Neural cell (in vitro differentiated cells): Measurements from ENCODE around the gene ZRANB3. TPM values are rescaled to one million over a fixed set of nuclear protein-coding genes. Genes with fewer than 3 reads are reported as not detected.

Experiments used
- H2AFZ ChIP-seq: fragments of 200-600, 300-800 bp; sonication (generic), shearing (Covaris generic); 2 replicates; pipeline ENCODE4 v1.6.0; 2014; ENCODE audit warnings: low read depth, mild to moderate bottlenecking, antibody characterized with exemption, low read length, moderate library complexity
- H3F3A ChIP-seq: fragments of 200-600 bp; shearing (Covaris generic); 2 replicates; pipeline ENCODE4 v1.6.1; 2016; ENCODE audit warnings: mild to moderate bottlenecking, moderate library complexity, mixed read lengths, antibody characterized with exemption, low read length; ENCODE audit not compliant: insufficient read depth, poor library complexity, severe bottlenecking
- H3K27ac ChIP-seq: fragments of 200-600, 300-800 bp; sonication (generic), shearing (Covaris generic); 2 replicates; pipeline ENCODE4 v1.5.1; 2014; ENCODE audit warnings: mild to moderate bottlenecking, low read length, moderate library complexity
- H3K27me3 ChIP-seq: fragments of 300-800, 200-600 bp; sonication (generic), shearing (Covaris generic); 2 replicates; pipeline ENCODE4 v1.6.0; 2014; ENCODE audit warnings: mild to moderate bottlenecking, low read depth, low read length, moderate library complexity; ENCODE audit not compliant: insufficient read depth
- H3K36me3 ChIP-seq: fragments of 300-800, 200-600 bp; sonication (generic), shearing (Covaris generic); 2 replicates; pipeline ENCODE4 v1.5.1; 2014; ENCODE audit warnings: mild to moderate bottlenecking, antibody characterized with exemption, low read length, moderate library complexity; ENCODE audit not compliant: insufficient read depth
- H3K4me2 ChIP-seq: fragments of 300-800, 200-600 bp; sonication (generic), shearing (Covaris generic); 2 replicates; pipeline ENCODE4 v1.6.0; 2014; ENCODE audit warnings: mild to moderate bottlenecking, low read length
- H3K4me3 ChIP-seq: fragments of 300-800, 200-600 bp; sonication (generic), shearing (Covaris generic); 2 replicates; pipeline ENCODE4 v1.5.1; 2014; ENCODE audit warnings: mild to moderate bottlenecking, low read length, moderate library complexity
- H3K79me2 ChIP-seq: fragments of 200-600 bp; shearing (Covaris generic); replicated peaks from 2 replicates; pipeline ENCODE4 v1.6.0; 2014; ENCODE audit warnings: mild to moderate bottlenecking, low read length, moderate library complexity; ENCODE audit not compliant: insufficient read depth
- H3K9ac ChIP-seq: fragments of 300-800, 200-600 bp; sonication (generic), shearing (Covaris generic); 2 replicates; pipeline ENCODE4 v1.6.1; 2016; ENCODE audit warnings: mild to moderate bottlenecking, low read length, mixed read lengths
- H3K9me2 ChIP-seq: fragments of 200-600 bp; shearing (Covaris generic); 2 replicates; pipeline ENCODE4 v1.6.1; 2016; ENCODE audit warnings: mild to moderate bottlenecking, low read length, mixed read lengths; ENCODE audit not compliant: insufficient read depth
- H3K9me3 ChIP-seq: fragments of 200-600, 300-800 bp; sonication (generic), shearing (Covaris generic); 2 replicates; pipeline ENCODE4 v1.6.1; 2016; ENCODE audit warnings: mild to moderate bottlenecking, mixed run types, low read length, moderate library complexity, mixed read lengths
- H4K20me1 ChIP-seq: fragments of 200-600 bp; shearing (Covaris generic); 2 replicates; pipeline ENCODE4 v1.6.1; 2016; ENCODE audit warnings: mild to moderate bottlenecking, mixed run types; ENCODE audit not compliant: insufficient read depth
- CTCF ChIP-seq: fragments of 450-650 bp; IDR thresholded peaks from 2 replicates; pipeline ENCODE4 v1.5.1; 2014; ENCODE audit warnings: antibody characterized with exemption, mild to moderate bottlenecking, moderate library complexity; ENCODE audit not compliant: poor library complexity, severe bottlenecking
- EP300 ChIP-seq: fragments of 450-650 bp; conservative IDR thresholded peaks from 2 replicates; pipeline ENCODE4 v1.6.1; 2014; ENCODE audit warnings: antibody characterized with exemption, mild to moderate bottlenecking, moderate library complexity; ENCODE audit not compliant: poor library complexity, severe bottlenecking
- EZH2 ChIP-seq: fragments of 200-600, 300-800 bp; shearing (Covaris generic), sonication (generic); IDR thresholded peaks from 2 replicates; pipeline ENCODE4 v1.6.1; 2014; ENCODE audit warnings: antibody characterized with exemption, low read length, borderline replicate concordance, mild to moderate bottlenecking; ENCODE audit not compliant: insufficient read depth, poor library complexity, severe bottlenecking
- MXI1 ChIP-seq: fragments of 450-650 bp; conservative IDR thresholded peaks from 2 replicates; pipeline ENCODE4 v1.6.1; 2014; ENCODE audit warnings: antibody characterized with exemption, mild to moderate bottlenecking; ENCODE audit not compliant: poor library complexity, severe bottlenecking
- POLR2AphosphoS5 ChIP-seq: IDR thresholded peaks from 2 replicates; pipeline ENCODE4 v1.6.1; 2012
- RAD21 ChIP-seq: fragments of 450-650 bp; conservative IDR thresholded peaks from 2 replicates; pipeline ENCODE4 v1.6.1; 2014; ENCODE audit warnings: antibody characterized with exemption, mild to moderate bottlenecking, moderate library complexity
- REST ChIP-seq: IDR thresholded peaks from 2 replicates; pipeline ENCODE4 v1.6.1; 2012; ENCODE audit warnings: borderline replicate concordance
- SMC3 ChIP-seq: fragments of 450-650 bp; conservative IDR thresholded peaks from 2 replicates; pipeline ENCODE4 v1.6.1; 2014; ENCODE audit warnings: antibody characterized with exemption, mild to moderate bottlenecking, moderate library complexity; ENCODE audit not compliant: poor library complexity
- TAF1 ChIP-seq: IDR thresholded peaks from 2 replicates; pipeline ENCODE4 v1.6.1; 2012; ENCODE audit warnings: low read depth
- polyA plus RNA-seq: library from polyadenylated mRNA; depleted of rRNA; stranded (reverse); fragments of >200 nt; gene quantifications from 2 replicates; pipeline ENCODE4 v1.2.3, GENCODE V29; 2014

Gene ZRANB3
- polyA plus RNA-seq, 1 donor from 2014 or later: 3.5 TPM

GRCh38 chr2:135494503-135494902 lies 36.5 kb downstream of the ZRANB3 start:
- no peak overlapping the region for H3K27ac ChIP-seq
- no peak overlapping the region for H2AFZ ChIP-seq
- H3K9ac ChIP-seq: no peak overlapping the region
- H4K20me1 ChIP-seq: no peaks in the 10 kb centered on the region
- no peaks in the 10 kb centered on the region for H3K27me3 ChIP-seq
- no peaks in the 10 kb centered on the region for H3K9me3 ChIP-seq
- H3K4me3 ChIP-seq: no peak overlapping the region
- no peaks in the 10 kb centered on the region for H3K9me2 ChIP-seq
- no peak overlapping the region for H3K4me2 ChIP-seq
- H3K36me3 ChIP-seq: no peaks in the 10 kb centered on the region
- H3K79me2 ChIP-seq: no peaks in the 10 kb centered on the region
- no peaks in the 10 kb centered on the region for H3F3A ChIP-seq
- TF ChIP-seq TAF1: no peak

GRCh38 chr2:135490376-135490775 lies 40.6 kb downstream of the ZRANB3 start:
- no peaks in the 10 kb centered on the region for H4K20me1 ChIP-seq
- no peak overlapping the region for H2AFZ ChIP-seq
- H3K36me3 ChIP-seq: no peaks in the 10 kb centered on the region
- H3K27me3 ChIP-seq: no peaks in the 10 kb centered on the region
- H3K4me3 ChIP-seq: no peak overlapping the region
- H3F3A ChIP-seq: no peaks in the 10 kb centered on the region
- no peaks in the 10 kb centered on the region for H3K9me2 ChIP-seq
- H3K79me2 ChIP-seq: no peaks in the 10 kb centered on the region
- no peak for TF ChIP-seq POLR2AphosphoS5
- TF ChIP-seq CTCF: no peak
- TF ChIP-seq REST: no peak
- TF ChIP-seq SMC3: no peak
- no peak for TF ChIP-seq EP300
- TF ChIP-seq EZH2: no peak
- TF ChIP-seq MXI1: no peak
- TF ChIP-seq RAD21: no peak
- no peak for TF ChIP-seq TAF1
- H3K9ac ChIP-seq: no peak overlapping the region
- peaks cover 9% of the 10 kb centered on the region for H3K9me3 ChIP-seq
- H3K4me2 ChIP-seq: no peak overlapping the region
- H3K27ac ChIP-seq: peak overlapping the region; percentile 50

- Histone ChIP-seq H2AFZ (no peak overlapping the region), H3K79me2 (no peaks in the 10 kb centered on the region), H3K27ac (no peak overlapping the region), H3K9me3 (peaks cover 9% of the 10 kb centered on the region), H3K4me3 (no peak overlapping the region), H3F3A (no peaks in the 10 kb centered on the region), H3K4me2 (no peak overlapping the region), H3K9ac (no peak overlapping the region), H3K27me3 (no peaks in the 10 kb centered on the region), H4K20me1 (no peaks in the 10 kb centered on the region), H3K9me2 (no peaks in the 10 kb centered on the region), H3K36me3 (no peaks in the 10 kb centered on the region)
- TF ChIP-seq POLR2AphosphoS5: no peak
- TF ChIP-seq EZH2: no peak
- no peak for TF ChIP-seq MXI1
- TF ChIP-seq EP300: no peak
These were observed 45.6 kb downstream of the ZRANB3 start for GRCh38 chr2:135485441-135485840.
